Pancreas (tissue), 10 donors: Measurements from ENCODE around the gene AFF3. TPM values are rescaled to one million over a fixed set of nuclear protein-coding genes. Genes with fewer than 3 reads are reported as not detected.

Source experiments
- ATAC-seq, 4 donors: fragments of 200-7000 bp; cut with Tn5 transposase; one replicate each; pipeline versions ENCODE4 v1.8.0 to v1.9.1; 2020; ENCODE audit warnings: mild to moderate bottlenecking in 4 of 4, moderate library complexity in 4 of 4
- DNase-seq, 6 donors: peaks; one replicate each; pipeline ENCODE4 v3.0.0-alpha.2; 2020
- FAIRE-seq: peaks from 2 replicates; lab custom pipeline; 2012; peaks lifted over from hg19 to GRCh38; lab: Jason Lieb, UNC
- H3K27ac ChIP-seq, 4 donors: fragments of 200-600 bp; sonication (generic); 1 replicate in 3 of 4; 2 replicates in 1 of 4; pipeline versions ENCODE4 v1.5.0 to v1.8.0; 2020
- H3K27me3 ChIP-seq, 4 donors: fragments of 200-600 bp; one replicate each; pipeline ENCODE4 v1.8.0; 2021
- H3K36me3 ChIP-seq, 3 donors: fragments of 200-600 bp; sonication (generic) in 1 of 3; one replicate each; pipeline versions ENCODE4 v1.5.0 to v1.8.0; 2020 to 2021
- H3K4me1 ChIP-seq, 3 donors: fragments of 200-600 bp; one replicate each; pipeline ENCODE4 v1.8.0; 2021
- H3K4me3 ChIP-seq, 4 donors: fragments of 200-600 bp; sonication (generic) in 2 of 4; one replicate each; pipeline versions ENCODE4 v1.5.0 to v1.8.0; 2020 to 2021
- H3K9me3 ChIP-seq, 4 donors: fragments of 200-600 bp; one replicate each; pipeline ENCODE4 v1.8.0; 2021
- CTCF ChIP-seq, 4 donors: fragments of 200-600 bp; sonication (generic) in 3 of 4; IDR thresholded peaks; one replicate each; pipeline versions ENCODE4 v1.5.0 to v1.8.0; 2021; ENCODE audit warnings: antibody characterized with exemption in 4 of 4
- WGBS, 2 donors: extraction: QIAGEN DNeasy Blood & Tissue Kit; methylation state at CpG; one replicate each; pipeline ENCODE4 v1.1.7; 2013; 5-methylcytosine and 5-hydroxymethylcytosine counted together
- intact Hi-C, 3 donors: fragments of 100-400 bp; cut with DNase I; formaldehyde crosslinking; loops; one replicate each; pipeline versions ENCODE4 v1.11.1 to v1.14.2; 2022
- polyA plus RNA-seq, 2 donors: library from polyadenylated mRNA; stranded (reverse); fragments of 200-250 nt; gene quantifications; one replicate each; pipeline ENCODE4 v1.2.3, GENCODE V29; 2013
- total RNA-seq, 6 donors: library from RNA; stranded (reverse); fragmentation: NEBNext Ultra II Directional in 4 of 6; extraction: Animal tissue kit (Norgen Biotek cat#: 25700) in 4 of 6; gene quantifications; one replicate each; pipeline versions ENCODE4 v1.2.1 to v1.2.4, GENCODE V29; 2021 to 2023
- donor health status: healthy with polysubstance abuse.
- donor health status: DM: no; HTN: no; CAD: no; lungs with moderate emphysema.
- donor health status: DM: no; HTN: no; CAD: no.
- donor health status: control.
- donor health status: control.
- donor health status: Bipolar disorder and iron deficiency.
- donor health status: DM: yes; HTN: yes; CAD: no.
- donor health status: DM: no; HTN: no; CAD: no.
- donor health status: DM: no; HTN: no; CAD: no.
- donor health status: DM: yes; HTN: yes; CAD: no.

AFF3 gene
- total and polyA plus RNA-seq, 8 donors = 0.19 to 1.1 (median 0.54) TPM

- no peak overlapping the region for H3K4me3 ChIP-seq
- TF ChIP-seq CTCF (IDR thresholded peaks at IDR 0.05) = no peak
- no peaks in the 10 kb centered on the region for H3K4me1 ChIP-seq
- H3K27ac ChIP-seq = no peak overlapping the region
- intact Hi-C loops = no loop called here
- FAIRE-seq (no peak), DNase-seq (no peak), ATAC-seq (no peak)
- H3K9me3 ChIP-seq = no peaks in the 10 kb centered on the region
- peaks cover 0 to 3% (median 0%) of the 10 kb centered on the region in 4 donors for H3K27me3 ChIP-seq
- WGBS, 2 donors = 81 to 82% methylated on average over 11 of the region's 11 CpGs
- H3K36me3 ChIP-seq = no peaks in the 10 kb centered on the region
Measured at GRCh38 chr2:99695130-99695943, 447.1 kb downstream of the AFF3 start.

GRCh38 chr2:99694331-99694730, 448.1 kb downstream of the AFF3 start:
- DNase-seq (no peak), ATAC-seq (no peak), FAIRE-seq (no peak)
- Histone ChIP-seq H3K4me3 (no peak overlapping the region), H3K36me3 (no peaks in the 10 kb centered on the region), H3K9me3 (no peaks in the 10 kb centered on the region), H3K27me3 (peaks cover 0 to 3% (median 0%) of the 10 kb centered on the region in 4 donors), H3K4me1 (no peaks in the 10 kb centered on the region), H3K27ac (no peak overlapping the region)
- no peak for TF ChIP-seq CTCF (IDR thresholded peaks at IDR 0.05)
- 81 to 84% methylated on average over 7 of the region's 7 CpGs for WGBS, 2 donors
- intact Hi-C loops = no loop called here

- FAIRE-seq = no peak
- 75 to 95% methylated on average over 1 of the region's 1 CpG for WGBS, 2 donors
- DNase-seq = no peak
- H3K4me3 ChIP-seq = no peak overlapping the region
- no peaks in the 10 kb centered on the region for H3K9me3 ChIP-seq
- no peak overlapping the region for H3K27ac ChIP-seq
- ATAC-seq = no peak
- no peak for TF ChIP-seq CTCF (IDR thresholded peaks at IDR 0.05)
- intact Hi-C loops = no loop called here
- H3K36me3 ChIP-seq = no peaks in the 10 kb centered on the region
- H3K4me1 ChIP-seq = no peaks in the 10 kb centered on the region
- H3K27me3 ChIP-seq = peaks cover 0 to 3% (median 0%) of the 10 kb centered on the region in 4 donors
Measured at GRCh38 chr2:99692785-99693184, 449.6 kb downstream of the AFF3 start.

- no peak for TF ChIP-seq CTCF (IDR thresholded peaks at IDR 0.05)
- no peak for DNase-seq
- Histone ChIP-seq H3K4me3 (no peak overlapping the region), H3K27me3 (peaks cover 0 to 3% (median 0%) of the 10 kb centered on the region in 4 donors), H3K9me3 (no peaks in the 10 kb centered on the region), H3K27ac (no peak overlapping the region), H3K36me3 (no peaks in the 10 kb centered on the region), H3K4me1 (no peaks in the 10 kb centered on the region)
- WGBS, 2 donors = 87 to 96% methylated on average over 4 of the region's 4 CpGs
- ATAC-seq = no peak
- intact Hi-C loops = no loop called here
- FAIRE-seq = no peak
Measured at GRCh38 chr2:99691926-99692325, 450.5 kb downstream of the AFF3 start.

- no peak for ATAC-seq
Measured at GRCh38 chr2:99689145-99689742, 453.1 kb downstream of the AFF3 start.

More at GRCh38 chr2:99689145-99689742, 453.1 kb downstream of the AFF3 start:
- H3K9me3 ChIP-seq = no peaks in the 10 kb centered on the region
- no peak overlapping the region for H3K4me3 ChIP-seq
- no peaks in the 10 kb centered on the region for H3K4me1 ChIP-seq
- no peak for TF ChIP-seq CTCF (IDR thresholded peaks at IDR 0.05)
- FAIRE-seq = no peak
- 84 to 91% methylated on average over 3 of the region's 3 CpGs for WGBS, 2 donors
- intact Hi-C loops = no loop called here
- no peaks in the 10 kb centered on the region for H3K36me3 ChIP-seq
- no peak overlapping the region for H3K27ac ChIP-seq
- DNase-seq = no peak
- peaks cover 0 to 3% (median 0%) of the 10 kb centered on the region in 4 donors for H3K27me3 ChIP-seq
